Hippocampal formation (tissue), 2 donors: Measurements from ENCODE around the gene SRGAP2B.
"Not testable (repeated sequence)": the region's sequence is repeated elsewhere in the genome, so short reads cannot be mapped to it uniquely, and the experiment has no call there.

Source experiments
- DNase-seq, 2 donors: peaks; one replicate each; lab custom pipeline; 2025; lab: John Stamatoyannopoulos, UW

Gene SRGAP2B

GRCh38 chr1:145041519-145041918, 53.6 kb downstream of the SRGAP2B start:
- not testable (repeated sequence) for DNase-seq

GRCh38 chr1:145036019-145036418, 59.1 kb downstream of the SRGAP2B start:
- DNase-seq: not testable (repeated sequence)

- DNase-seq: not testable (repeated sequence)
These were observed 61.6 kb downstream of the SRGAP2B start for GRCh38 chr1:145033523-145033922.

GRCh38 chr1:145027251-145027650, 67.9 kb downstream of the SRGAP2B start:
- not testable (repeated sequence) for DNase-seq

- not testable (repeated sequence) for DNase-seq
These were observed 69.8 kb downstream of the SRGAP2B start for GRCh38 chr1:145025286-145025685.

- DNase-seq: not testable (repeated sequence)
These were observed 72.9 kb downstream of the SRGAP2B start for GRCh38 chr1:145022259-145022658.

GRCh38 chr1:145021749-145022148, 73.4 kb downstream of the SRGAP2B start:
- not testable (repeated sequence) for DNase-seq

GRCh38 chr1:145019709-145020108, 75.4 kb downstream of the SRGAP2B start:
- not testable (repeated sequence) for DNase-seq

GRCh38 chr1:145017725-145018124, 77.4 kb downstream of the SRGAP2B start:
- DNase-seq: not testable (repeated sequence)

GRCh38 chr1:145016492-145016862, 78.7 kb downstream of the SRGAP2B start:
- DNase-seq: not testable (repeated sequence)

- DNase-seq: not testable (repeated sequence)
These were observed 79.2 kb downstream of the SRGAP2B start for GRCh38 chr1:145015744-145016491.

GRCh38 chr1:145013353-145013752, 81.8 kb downstream of the SRGAP2B start:
- not testable (repeated sequence) for DNase-seq

GRCh38 chr1:145011811-145012210, 83.3 kb downstream of the SRGAP2B start:
- DNase-seq: not testable (repeated sequence)

- DNase-seq: not testable (repeated sequence)
These were observed 84.5 kb downstream of the SRGAP2B start for GRCh38 chr1:145010580-145010979.

- DNase-seq: not testable (repeated sequence)
These were observed 85.2 kb downstream of the SRGAP2B start for GRCh38 chr1:145009928-145010327.

- DNase-seq: not testable (repeated sequence)
These were observed 86.7 kb downstream of the SRGAP2B start for GRCh38 chr1:145008388-145008787.

GRCh38 chr1:145005142-145005541, 90.0 kb downstream of the SRGAP2B start:
- DNase-seq: not testable (repeated sequence)

GRCh38 chr1:145001381-145001780, 93.7 kb downstream of the SRGAP2B start:
- DNase-seq: not testable (repeated sequence)

GRCh38 chr1:145000743-145001326, 94.3 kb downstream of the SRGAP2B start:
- DNase-seq: not testable (repeated sequence)

- not testable (repeated sequence) for DNase-seq
These were observed 94.9 kb downstream of the SRGAP2B start for GRCh38 chr1:145000074-145000742.

GRCh38 chr1:144998981-144999273, 96.2 kb downstream of the SRGAP2B start:
- not testable (repeated sequence) for DNase-seq

- DNase-seq: not testable (repeated sequence)
These were observed 96.8 kb downstream of the SRGAP2B start for GRCh38 chr1:144998134-144998980.
